NT2/D1 (cell line): Measurements from ENCODE around the gene LRRC45.

ENCODE experiments used
- DNase-seq: peaks from one replicate; pipeline ENCODE4 v3.0.0-alpha.2; 2011; ENCODE audit warnings: low read depth, low spot score
- H3K27me3 ChIP-seq: 2 replicates; pipeline ENCODE4 v1.6.0; 2011; ENCODE audit warnings: mild to moderate bottlenecking; ENCODE audit not compliant: insufficient read length, insufficient read depth
- H3K36me3 ChIP-seq: 2 replicates; pipeline ENCODE4 v1.6.1; 2011; ENCODE audit warnings: mild to moderate bottlenecking, low read length, mixed read lengths; ENCODE audit not compliant: insufficient read depth, insufficient read length
- H3K4me1 ChIP-seq: 2 replicates; pipeline ENCODE4 v1.5.1; 2011; ENCODE audit not compliant: insufficient read depth, insufficient read length
- H3K4me3 ChIP-seq: 2 replicates; pipeline ENCODE4 v1.5.1; 2011; ENCODE audit warnings: low read depth; ENCODE audit not compliant: insufficient read length
- H3K9ac ChIP-seq: 2 replicates; pipeline ENCODE4 v1.6.0; 2011; ENCODE audit warnings: low read depth; ENCODE audit not compliant: insufficient read length
- H3K9me3 ChIP-seq: 2 replicates; pipeline ENCODE4 v1.5.1; 2011; ENCODE audit warnings: mild to moderate bottlenecking, low read length; ENCODE audit not compliant: insufficient read depth
- SUZ12 ChIP-seq: IDR thresholded peaks from 2 replicates; pipeline ENCODE4 v1.6.1; 2011; ENCODE audit not compliant: insufficient read length, insufficient read depth; ENCODE audit errors: extremely low read depth
- YY1 ChIP-seq: IDR thresholded peaks from 2 replicates; pipeline ENCODE4 v1.6.1; 2011; ENCODE audit not compliant: insufficient read length, insufficient read depth
- ZNF274 ChIP-seq: IDR thresholded peaks from 2 replicates; pipeline ENCODE4 v1.6.1; 2011; ENCODE audit warnings: mild to moderate bottlenecking, low read depth, low read length

The LRRC45 gene

GRCh38 chr17:82005701-82006348, 17.3 kb upstream of the LRRC45 start:
- Histone ChIP-seq H3K9ac (no peak overlapping the region), H3K27me3 (no peaks in the 10 kb centered on the region), H3K4me1 (peaks cover 41% of the 10 kb centered on the region), H3K36me3 (peaks cover 20% of the 10 kb centered on the region), H3K9me3 (no peaks in the 10 kb centered on the region), H3K4me3 (no peak overlapping the region)
- TF ChIP-seq ZNF274 (no peak), YY1 (no peak), SUZ12 (no peak)
- DNase-seq = no peak

- Histone ChIP-seq H3K36me3 (peaks cover 23% of the 10 kb centered on the region), H3K4me1 (peaks cover 41% of the 10 kb centered on the region), H3K9me3 (no peaks in the 10 kb centered on the region), H3K9ac (peak overlapping the region; percentile 28), H3K4me3 (no peak overlapping the region), H3K27me3 (no peaks in the 10 kb centered on the region)
- no peak for DNase-seq
- TF ChIP-seq ZNF274 (no peak), YY1 (no peak), SUZ12 (no peak)
Measured at GRCh38 chr17:82006468-82007227, 16.5 kb upstream of the LRRC45 start.

- Histone ChIP-seq H3K4me3 (no peak overlapping the region), H3K36me3 (peaks cover 28% of the 10 kb centered on the region), H3K9ac (no peak overlapping the region), H3K27me3 (no peaks in the 10 kb centered on the region), H3K9me3 (no peaks in the 10 kb centered on the region), H3K4me1 (peaks cover 46% of the 10 kb centered on the region)
- DNase-seq = no peak
- TF ChIP-seq SUZ12 = no peak
- TF ChIP-seq ZNF274 = no peak
- no peak for TF ChIP-seq YY1
Measured at GRCh38 chr17:82007228-82007494, 15.9 kb upstream of the LRRC45 start.

DNA sequence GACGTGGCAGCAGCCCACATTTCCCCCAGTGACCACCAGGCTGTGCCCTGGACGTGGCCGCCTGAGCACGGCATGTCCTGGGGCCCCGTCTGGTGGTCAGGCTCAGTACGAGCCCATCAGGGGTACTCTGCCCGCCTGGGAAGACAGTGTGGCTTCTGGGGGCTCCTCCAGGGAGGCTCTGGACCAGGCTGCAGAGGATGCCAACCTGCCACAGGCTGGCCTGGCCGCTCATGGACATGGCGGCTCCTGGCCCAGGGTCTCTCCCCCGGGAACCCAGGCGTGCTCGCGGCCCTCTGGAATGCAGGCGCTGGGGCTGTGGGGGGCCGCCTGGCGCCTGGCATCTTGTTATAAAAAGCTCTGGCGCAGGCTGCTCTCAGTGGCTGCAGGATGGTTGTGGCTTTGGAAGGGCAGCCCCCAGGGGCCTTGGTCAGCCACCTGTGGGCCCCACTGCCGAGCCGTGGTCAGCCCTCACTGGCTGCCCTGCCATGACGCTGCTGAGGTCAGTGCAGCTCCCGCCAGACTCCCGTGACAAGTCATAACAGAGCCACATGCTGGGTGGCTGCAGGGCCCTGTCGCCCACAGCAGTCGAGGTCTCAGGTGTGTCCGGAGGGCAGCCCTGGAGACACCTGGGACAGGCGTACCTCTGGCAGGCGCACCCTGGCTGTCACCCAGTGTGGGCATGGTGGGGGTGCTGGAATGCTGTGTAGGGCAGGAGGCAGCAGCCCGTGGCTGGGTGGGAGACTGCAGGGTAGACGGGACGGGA, 15.4 kb upstream of the LRRC45 start:
- peaks cover 49% of the 10 kb centered on the region for H3K4me1 ChIP-seq
- H3K9ac ChIP-seq = peak overlapping the region; percentile 21
- peaks cover 28% of the 10 kb centered on the region for H3K36me3 ChIP-seq

GRCh38 chr17:82008258-82008940, 14.7 kb upstream of the LRRC45 start:
- H3K4me1 ChIP-seq = peaks cover 46% of the 10 kb centered on the region

More for the DNA sequence above, 15.4 kb upstream of the LRRC45 start:
- H3K27me3 ChIP-seq = no peaks in the 10 kb centered on the region
- no peak overlapping the region for H3K4me3 ChIP-seq
- no peak for DNase-seq
- no peaks in the 10 kb centered on the region for H3K9me3 ChIP-seq
- no peak for TF ChIP-seq YY1
- TF ChIP-seq SUZ12 = no peak
- no peak for TF ChIP-seq ZNF274

DNA sequence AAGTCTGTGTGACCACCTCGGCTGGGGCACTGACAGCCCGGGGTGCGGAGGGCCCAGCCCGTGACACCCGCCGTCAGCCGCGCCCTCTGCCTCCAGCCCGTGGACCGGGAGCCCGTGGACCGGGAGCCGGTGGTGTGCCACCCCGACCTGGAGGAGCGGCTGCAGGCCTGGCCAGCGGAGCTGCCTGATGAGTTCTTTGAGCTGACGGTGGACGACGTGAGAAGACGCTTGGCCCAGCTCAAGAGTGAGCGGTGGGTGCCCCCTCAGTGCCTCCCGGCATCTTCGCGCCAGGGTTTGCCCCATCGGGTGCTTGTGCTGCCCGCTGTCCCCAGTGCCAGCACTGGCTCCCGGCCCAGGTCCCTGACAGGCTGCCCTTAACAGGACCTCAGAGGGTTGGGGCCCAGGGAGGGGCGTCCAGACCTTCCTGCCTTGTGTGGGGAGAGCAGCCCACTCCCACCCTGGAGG, 14.1 kb upstream of the LRRC45 start:
- Histone ChIP-seq H3K4me1 (peaks cover 49% of the 10 kb centered on the region), H3K27me3 (no peaks in the 10 kb centered on the region), H3K36me3 (peaks cover 33% of the 10 kb centered on the region), H3K9me3 (no peaks in the 10 kb centered on the region), H3K4me3 (no peak overlapping the region), H3K9ac (no peak overlapping the region)
- no peak for DNase-seq
- no peak for TF ChIP-seq ZNF274
- TF ChIP-seq YY1 = no peak
- TF ChIP-seq SUZ12 = no peak

More at GRCh38 chr17:82008258-82008940, 14.7 kb upstream of the LRRC45 start:
- no peak overlapping the region for H3K9ac ChIP-seq
- H3K27me3 ChIP-seq = no peaks in the 10 kb centered on the region
- H3K9me3 ChIP-seq = no peaks in the 10 kb centered on the region
- TF ChIP-seq ZNF274 (no peak), SUZ12 (no peak), YY1 (no peak)
- peaks cover 28% of the 10 kb centered on the region for H3K36me3 ChIP-seq
- no peak overlapping the region for H3K4me3 ChIP-seq
- DNase-seq = no peak

DNA sequence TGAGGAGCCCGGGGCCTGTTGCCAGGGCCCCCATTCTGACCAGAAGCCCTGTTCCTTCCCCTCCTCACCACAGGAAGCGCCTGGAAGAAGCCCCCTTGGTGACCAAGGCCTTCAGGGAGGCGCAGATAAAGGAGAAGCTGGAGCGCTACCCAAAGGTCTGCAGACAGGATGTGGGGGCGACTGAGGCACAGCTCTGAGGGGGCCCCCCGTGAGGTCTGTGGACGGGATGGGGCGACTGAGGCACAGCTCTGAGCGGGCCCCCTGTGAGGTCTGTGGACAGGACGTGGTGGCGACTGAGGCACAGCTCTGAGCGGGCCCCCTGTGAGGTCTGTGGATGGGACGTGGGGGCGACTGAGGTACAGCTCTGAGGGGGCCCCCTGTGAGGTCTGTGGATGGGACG, 13.7 kb upstream of the LRRC45 start:
- no peaks in the 10 kb centered on the region for H3K9me3 ChIP-seq
- H3K36me3 ChIP-seq = peaks cover 37% of the 10 kb centered on the region
- H3K4me1 ChIP-seq = peaks cover 45% of the 10 kb centered on the region
- no peak for TF ChIP-seq ZNF274
- no peak for TF ChIP-seq SUZ12
- TF ChIP-seq YY1 = no peak
- no peak overlapping the region for H3K4me3 ChIP-seq
- DNase-seq = no peak
- no peaks in the 10 kb centered on the region for H3K27me3 ChIP-seq
- H3K9ac ChIP-seq = no peak overlapping the region
